Activated CD4-positive, alpha-beta T cell treated with anti-CD3 and anti-CD28 coated beads, Interleukin-2, Interleukin-4, amounts not matched to agents 100 ng/mL and 50 ng/mL, durations not matched to agents 16 hours and 8 hours (primary cell): ENCODE data around the gene EVX2.

ENCODE experiments used
- DNase-seq: peaks from one replicate; pipeline ENCODE4 v3.0.0-alpha.2; 2020; ENCODE audit warnings: low spot score

The EVX2 gene

DNA sequence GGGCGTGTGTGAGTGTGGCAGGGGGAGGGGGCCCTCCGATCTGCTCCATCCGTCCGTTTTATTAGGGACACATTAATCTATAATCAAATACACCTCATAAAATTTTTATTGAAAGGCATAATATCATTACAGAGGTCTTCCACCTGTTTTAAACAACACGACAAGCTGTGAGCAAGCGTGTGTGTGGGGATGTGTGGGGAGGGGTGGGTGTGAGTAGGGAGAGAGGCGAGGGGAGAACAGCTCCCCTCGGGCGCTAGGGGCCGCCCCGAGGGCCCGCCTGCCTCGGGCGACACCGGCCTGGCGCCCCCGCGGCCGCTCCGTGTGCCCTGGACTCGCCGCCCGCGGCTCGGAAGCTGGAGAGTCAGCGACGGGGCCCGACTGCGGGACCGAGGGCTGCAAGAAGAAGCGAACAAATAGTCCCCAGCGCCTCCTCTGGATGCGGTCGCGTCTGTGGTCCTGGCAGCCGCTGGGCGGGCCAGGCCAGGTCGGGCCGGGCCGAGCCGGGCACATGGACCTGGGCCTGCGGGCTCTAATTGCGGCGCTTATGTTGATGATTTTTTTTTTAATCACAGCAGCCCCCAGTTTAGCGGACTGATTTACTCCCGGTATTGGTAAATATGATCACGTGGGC is 38.4 kb upstream of the EVX2 start:
- no peak for DNase-seq

DNA sequence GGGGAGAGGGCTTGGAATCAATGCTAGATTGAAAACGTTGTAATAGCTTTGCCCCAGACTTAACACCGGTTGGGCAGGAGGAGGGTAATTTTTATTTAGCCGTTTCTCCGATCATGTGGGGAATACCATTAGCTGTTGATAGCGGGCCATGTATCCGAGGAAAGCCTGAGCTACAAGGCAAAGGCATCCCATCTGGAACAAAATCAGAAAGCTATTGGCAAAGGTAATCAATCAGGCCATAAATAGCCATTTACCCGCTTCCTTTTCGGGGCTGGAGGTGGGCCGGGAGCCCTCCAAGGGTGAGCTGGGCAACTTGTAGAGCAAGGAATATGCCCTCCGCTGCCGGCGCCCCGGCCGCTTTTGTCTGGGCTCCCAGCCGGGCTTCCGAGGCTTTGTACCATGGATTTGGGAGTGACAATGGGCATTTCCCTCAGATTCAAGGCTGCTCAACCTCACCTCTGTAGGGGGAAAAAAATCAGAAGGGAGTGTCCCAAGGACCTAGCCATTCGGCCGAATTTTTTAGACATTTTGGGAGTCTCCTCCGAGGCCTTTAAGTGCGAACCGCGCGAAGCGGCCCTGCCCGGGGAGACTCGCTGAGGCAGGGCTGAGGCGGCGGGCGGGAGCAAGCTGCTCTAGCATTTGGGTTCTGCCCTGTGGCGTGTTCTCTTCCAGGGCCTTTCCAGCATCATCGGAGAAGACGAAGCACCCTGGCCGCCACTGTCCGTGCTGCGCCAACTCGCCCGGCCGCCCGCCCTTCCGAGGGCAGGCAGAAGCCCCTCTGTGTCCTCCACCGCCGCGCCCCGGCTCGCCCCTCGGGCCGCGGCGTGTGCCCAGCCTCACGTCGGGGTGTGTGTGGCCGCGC is 37.7 kb upstream of the EVX2 start:
- DNase-seq = no peak

DNA sequence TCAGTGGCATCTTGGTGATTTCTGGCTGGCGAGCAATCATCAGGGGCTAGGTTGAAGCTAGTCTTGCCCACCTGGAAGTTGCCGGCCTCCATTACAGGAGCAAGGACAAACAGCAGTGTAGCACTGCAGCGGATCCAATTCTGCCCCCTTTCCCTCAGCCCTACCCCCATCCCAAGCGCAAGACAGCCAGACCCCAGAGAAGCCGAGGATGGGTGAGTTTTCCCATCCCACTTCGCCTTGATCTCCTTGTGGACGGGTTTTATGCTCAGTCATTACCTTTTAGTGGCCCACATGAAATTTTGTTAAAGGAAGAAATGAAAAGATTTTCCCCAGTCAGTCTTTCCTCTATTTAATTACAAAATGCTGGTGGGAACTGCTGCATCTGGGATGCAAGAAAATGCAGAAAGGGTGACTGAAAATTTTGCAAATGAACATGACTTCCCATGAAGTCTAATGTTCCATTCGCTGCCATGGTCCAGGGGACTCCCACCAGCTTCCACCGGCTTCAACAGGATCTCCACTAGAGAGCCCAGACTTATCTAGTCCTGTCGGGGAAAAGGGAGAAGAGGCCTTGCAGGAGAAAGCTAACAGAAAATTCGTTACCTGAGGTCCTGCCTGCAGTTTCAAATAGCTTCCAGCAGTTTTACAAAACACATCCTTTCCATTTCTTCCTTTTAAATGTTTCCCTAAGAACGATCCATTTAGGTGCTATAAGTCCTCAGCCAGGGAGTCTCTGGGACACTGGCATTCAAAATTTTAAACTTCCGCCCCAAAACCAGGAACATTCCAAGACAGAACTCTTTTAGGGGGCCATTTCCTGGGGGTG is 36.8 kb upstream of the EVX2 start:
- DNase-seq = no peak

DNA sequence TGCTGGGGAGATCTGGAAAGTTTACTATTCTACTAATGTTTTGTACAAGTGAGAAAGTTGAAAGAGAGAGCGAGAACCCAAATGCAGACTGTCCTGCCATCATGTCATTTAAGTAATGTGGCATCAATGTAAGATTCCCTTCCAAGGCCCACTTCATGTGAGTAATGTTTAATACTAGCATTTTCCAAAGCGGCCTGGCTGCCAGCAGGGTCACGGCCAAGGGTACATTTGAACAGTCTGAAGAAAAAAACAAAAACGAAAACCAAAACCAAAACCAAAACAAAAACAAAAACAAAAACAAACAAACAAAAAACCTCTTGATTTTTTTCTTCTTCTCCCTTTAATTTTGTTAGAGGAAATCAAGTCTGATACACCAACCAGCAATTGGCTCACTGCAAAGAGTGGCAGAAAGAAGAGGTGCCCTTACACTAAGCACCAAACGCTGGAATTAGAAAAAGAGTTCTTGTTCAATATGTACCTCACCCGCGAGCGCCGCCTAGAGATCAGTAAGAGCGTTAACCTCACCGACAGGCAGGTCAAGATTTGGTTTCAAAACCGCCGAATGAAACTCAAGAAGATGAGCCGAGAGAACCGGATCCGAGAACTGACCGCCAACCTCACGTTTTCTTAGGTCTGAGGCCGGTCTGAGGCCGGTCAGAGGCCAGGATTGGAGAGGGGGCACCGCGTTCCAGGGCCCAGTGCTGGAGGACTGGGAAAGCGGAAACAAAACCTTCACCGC is 35.0 kb upstream of the EVX2 start:
- DNase-seq = peak; percentile 23

GRCh38 chr2:176117823-176118371 is 34.1 kb upstream of the EVX2 start:
- no peak for DNase-seq

- DNase-seq = no peak
Measured at GRCh38 chr2:176117162-176117822, 33.5 kb upstream of the EVX2 start.

DNA sequence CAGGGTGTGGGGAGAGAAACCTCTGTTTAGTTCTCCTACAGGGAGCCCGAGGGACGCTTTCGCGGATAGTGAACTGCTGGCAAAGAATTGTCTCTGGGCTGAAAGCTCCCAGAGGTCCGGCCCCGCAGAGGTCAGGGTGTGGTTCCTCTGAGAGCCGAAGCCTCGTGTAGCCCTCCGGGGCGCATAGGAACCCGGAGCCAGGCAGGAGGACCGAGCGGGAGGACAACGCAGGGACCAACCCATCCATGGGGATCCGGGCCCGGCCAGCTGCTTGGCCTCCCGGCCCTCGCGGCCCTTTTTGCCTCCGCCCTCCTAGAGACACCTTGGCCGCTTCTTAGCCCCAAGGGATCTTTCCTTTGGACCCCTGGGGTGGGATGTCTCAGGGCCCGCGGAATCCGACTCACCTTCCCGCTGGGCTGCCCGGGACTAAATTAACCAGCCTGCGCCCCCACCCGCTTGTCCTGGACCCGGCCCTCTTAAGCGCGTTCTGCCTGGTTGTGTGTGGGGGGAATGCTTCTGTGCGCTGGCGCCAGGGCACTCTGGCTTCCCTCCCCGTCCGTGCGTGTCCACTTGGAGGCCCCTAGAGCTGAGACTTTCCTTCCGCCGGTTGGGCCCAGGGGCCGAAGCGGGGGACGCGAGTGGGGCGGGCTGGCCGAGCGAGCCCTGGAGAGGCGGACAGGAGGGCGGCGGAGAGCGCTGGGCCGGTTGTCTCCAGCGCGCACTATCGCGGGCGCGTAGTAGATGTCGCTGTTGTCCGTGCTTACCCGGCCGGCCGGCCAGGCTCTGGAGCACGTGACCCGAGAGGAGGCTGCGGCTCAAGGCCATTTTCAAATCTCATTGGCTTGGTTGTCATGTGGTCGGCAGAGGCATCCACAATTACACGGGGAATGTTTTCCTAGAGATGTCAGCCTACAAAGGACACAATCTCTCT is 32.4 kb upstream of the EVX2 start, which contains the start of gene HOXD10:
HOXD10 (plus strand) TSS at position 896 of the 931 bp plus-strand sequence. CDS start 56 bp downstream, outside the sequence.
- DNase-seq = no peak

DNA sequence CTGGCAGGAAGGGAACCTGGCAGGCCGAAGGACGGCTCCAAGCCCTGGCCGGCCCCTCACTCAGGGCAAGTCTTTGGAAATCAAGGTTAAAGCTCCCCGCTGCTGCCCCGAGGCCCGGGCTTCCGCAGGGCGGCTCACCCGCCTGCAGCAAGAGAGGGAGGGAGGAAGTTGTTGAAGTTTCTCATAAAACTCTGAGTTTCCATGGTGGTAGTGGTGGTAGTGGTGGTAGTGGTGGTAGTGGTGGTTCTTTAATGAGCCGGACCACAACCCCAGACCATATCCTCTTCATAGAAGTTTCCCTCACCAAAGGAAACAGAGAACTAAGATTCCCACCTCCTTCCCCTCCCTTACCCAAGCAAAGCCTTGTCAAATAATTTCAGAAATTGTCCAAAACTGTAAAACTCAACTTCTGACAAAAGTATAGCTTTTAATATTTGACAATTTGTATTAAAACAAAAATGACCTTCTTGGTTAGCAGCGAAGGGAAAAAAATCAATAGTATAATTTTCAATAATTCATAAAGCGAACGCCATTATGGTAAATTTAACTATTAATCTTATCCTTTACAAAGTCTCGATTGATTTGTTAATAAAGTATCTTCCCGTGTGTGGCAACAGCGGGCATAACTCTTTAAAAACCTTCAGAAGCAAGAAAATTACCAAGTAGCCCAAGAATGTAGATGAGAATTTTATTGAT is 31.3 kb upstream of the EVX2 start:
- DNase-seq = no peak

- no peak for DNase-seq
Measured at GRCh38 chr2:176114120-176114929, 30.6 kb upstream of the EVX2 start.

DNA sequence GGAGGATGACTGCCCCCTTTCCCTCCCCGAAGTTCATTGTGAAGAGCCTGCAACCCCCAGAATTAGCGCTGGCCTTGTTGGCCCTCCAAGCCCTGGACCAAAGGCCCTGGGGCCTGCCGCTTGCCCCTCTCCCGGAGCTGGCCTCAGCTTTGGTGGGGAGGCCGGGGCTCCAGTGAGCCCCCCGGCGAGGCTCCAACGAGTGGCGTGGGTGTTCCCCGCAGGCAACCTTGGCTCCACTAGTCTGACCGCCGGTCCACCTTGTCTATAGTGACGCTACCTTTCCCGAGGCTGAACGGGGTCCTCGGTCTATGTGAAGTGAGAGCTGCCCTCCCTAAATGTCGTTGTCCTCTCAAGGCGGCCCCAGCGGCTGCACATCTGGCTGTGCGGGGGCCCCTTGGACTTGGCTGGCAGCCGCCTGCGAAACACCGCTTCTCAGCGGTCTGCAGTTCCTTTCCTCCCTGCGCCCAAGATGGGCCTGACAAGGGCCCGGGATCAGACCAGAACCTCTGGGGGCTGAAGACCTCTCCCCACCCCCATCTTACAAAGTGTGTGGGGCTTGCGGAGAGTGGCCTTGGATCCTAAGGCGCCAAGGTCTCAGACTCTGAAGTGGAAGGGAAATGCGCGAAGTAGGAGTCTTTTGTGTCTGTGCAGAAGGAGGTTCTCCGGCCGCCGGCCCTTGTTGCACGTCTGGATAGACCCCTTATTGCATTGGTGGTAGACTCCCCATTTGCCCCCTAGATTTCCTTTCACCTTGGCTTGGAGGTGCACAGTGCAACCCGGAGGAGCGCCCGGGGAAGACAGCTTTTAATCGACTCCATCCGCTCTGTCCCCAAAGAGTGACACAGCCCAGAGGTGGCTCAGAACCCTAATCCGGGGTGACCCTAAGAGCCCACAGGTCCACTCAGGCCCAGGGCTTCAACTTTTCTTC is 28.9 kb upstream of the EVX2 start:
- no peak for DNase-seq

GRCh38 chr2:176111846-176112374 is 28.1 kb upstream of the EVX2 start:
- DNase-seq = no peak

- DNase-seq = peak; percentile 31
Measured at GRCh38 chr2:176111309-176111663, 27.5 kb upstream of the EVX2 start.

DNA sequence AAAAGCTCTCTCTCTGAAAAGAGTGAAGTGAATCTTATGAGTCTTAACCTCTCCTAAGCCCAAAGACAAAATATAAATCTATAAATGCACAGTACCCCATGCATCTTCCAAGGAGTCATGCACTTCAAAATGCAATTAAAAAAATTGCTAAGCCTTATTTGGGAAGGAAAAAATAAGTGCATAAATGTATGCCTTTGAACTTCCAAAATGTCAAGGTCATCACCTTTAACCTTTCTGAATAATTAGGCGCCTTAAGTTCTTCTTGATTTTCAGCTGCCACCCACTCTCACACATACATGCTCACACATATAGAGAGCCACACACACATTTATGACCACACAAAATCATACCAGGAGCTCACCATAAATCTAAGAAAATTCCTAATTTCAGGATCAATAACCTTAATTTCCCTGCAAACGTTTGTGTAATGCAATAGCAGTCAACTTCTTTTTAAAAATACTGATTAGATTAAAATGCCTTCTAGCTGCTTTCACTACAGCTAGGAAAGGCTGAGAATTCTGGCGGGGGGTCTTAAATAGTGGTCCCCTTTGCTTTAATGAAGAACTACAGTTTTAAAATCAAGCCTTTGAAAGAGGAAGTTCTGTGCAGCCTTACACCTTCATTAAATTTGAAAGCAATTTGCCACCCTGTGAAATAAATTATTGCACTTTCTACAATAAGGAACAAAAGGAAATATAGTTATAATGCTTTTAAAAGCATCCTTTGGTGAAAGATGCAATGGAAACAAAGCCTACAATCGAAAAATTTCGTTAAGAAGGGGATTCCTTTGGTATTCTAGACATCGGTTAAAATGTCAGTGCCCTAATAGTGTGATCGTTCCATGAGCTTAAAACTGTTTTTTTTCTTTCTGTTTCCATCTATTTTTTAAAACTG is 26.9 kb upstream of the EVX2 start:
- no peak for DNase-seq

DNA sequence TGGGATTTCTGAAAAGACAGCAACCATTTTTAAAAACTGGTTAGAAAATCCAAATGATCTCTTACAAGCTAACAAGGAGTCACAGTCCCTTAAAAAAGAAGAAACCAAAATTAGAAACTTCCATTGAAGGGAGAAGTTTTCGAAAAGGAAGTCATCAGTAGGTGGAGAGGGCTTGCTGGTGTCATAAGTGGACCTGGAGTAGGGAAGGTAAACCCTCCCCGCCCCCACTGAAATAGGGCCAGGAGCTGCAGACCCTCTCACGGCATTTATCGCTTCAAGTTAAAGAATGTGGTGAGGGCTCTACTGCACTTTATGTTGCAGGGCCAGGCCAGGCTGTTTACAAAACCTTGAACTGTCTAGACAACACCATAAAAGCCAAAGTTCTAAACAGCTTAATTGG is 26.2 kb upstream of the EVX2 start:
- DNase-seq = no peak

GRCh38 chr2:176109192-176109901 is 25.6 kb upstream of the EVX2 start:
- DNase-seq = no peak
